Right hindlimb (tissue), 1 donor: ENCODE results near the gene RAD51B.

Source experiments
- DNase-seq: peaks from one replicate; pipeline ENCODE4 v3.0.0-alpha.2; 2018

RAD51B gene

GRCh38 chr14:68476212-68477109 is 656.9 kb downstream of the RAD51B start:
- DNase-seq: no peak

- DNase-seq: no peak
Measured at GRCh38 chr14:68477110-68477455, 657.5 kb downstream of the RAD51B start.

GRCh38 chr14:68477461-68478085 is 658.0 kb downstream of the RAD51B start:
- DNase-seq: no peak

- no peak for DNase-seq
Measured at GRCh38 chr14:68479247-68479646, 659.7 kb downstream of the RAD51B start.

- no peak for DNase-seq
Measured at GRCh38 chr14:68482018-68482417, 662.4 kb downstream of the RAD51B start.

GRCh38 chr14:68482772-68483395 is 663.3 kb downstream of the RAD51B start:
- DNase-seq: no peak

- no peak for DNase-seq
Measured at GRCh38 chr14:68486033-68486732, 666.6 kb downstream of the RAD51B start.

- DNase-seq: no peak
Measured at GRCh38 chr14:68486809-68487208, 667.2 kb downstream of the RAD51B start.

GRCh38 chr14:68487805-68488590 is 668.4 kb downstream of the RAD51B start:
- no peak for DNase-seq

- DNase-seq: no peak
Measured at GRCh38 chr14:68491793-68492192, 672.2 kb downstream of the RAD51B start.

- no peak for DNase-seq
Measured at GRCh38 chr14:68492381-68493151, 673.0 kb downstream of the RAD51B start.

- DNase-seq: no peak
Measured at GRCh38 chr14:68493152-68493911, 673.8 kb downstream of the RAD51B start.

- no peak for DNase-seq
Measured at GRCh38 chr14:68495101-68496039, 675.8 kb downstream of the RAD51B start.

- no peak for DNase-seq
Measured at GRCh38 chr14:68497011-68497410, 677.4 kb downstream of the RAD51B start.

GRCh38 chr14:68499451-68499850 is 679.9 kb downstream of the RAD51B start:
- no peak for DNase-seq

GRCh38 chr14:68501171-68501570 is 681.6 kb downstream of the RAD51B start:
- DNase-seq: peak; percentile 34

GRCh38 chr14:68501614-68502052 is 682.1 kb downstream of the RAD51B start:
- DNase-seq: no peak

- no peak for DNase-seq
Measured at GRCh38 chr14:68502230-68502629, 682.7 kb downstream of the RAD51B start.

- no peak for DNase-seq
Measured at GRCh38 chr14:68503186-68503825, 683.7 kb downstream of the RAD51B start.
